Keratinocyte (primary cell): ENCODE measurements around the gene TNPO2. TPM values are rescaled to one million over a fixed set of nuclear protein-coding genes. Genes with fewer than 3 reads are reported as not detected.
"Not testable (repeated sequence)": the region's sequence is repeated elsewhere in the genome, so short reads cannot be mapped to it uniquely, and the experiment has no call there.

Source experiments
- DNase-seq: peaks from one replicate; pipeline ENCODE4 v3.0.0-alpha.2; 2011; ENCODE audit warnings: low read depth, missing footprints, low spot score
- FAIRE-seq: peaks from 2 replicates; lab custom pipeline; 2011; peaks lifted over from hg19 to GRCh38; lab: Jason Lieb, UNC
- H2AFZ ChIP-seq: 2 replicates; pipeline ENCODE4 v1.6.0; 2012; ENCODE audit warnings: low read length, control low read depth, inconsistent platforms; ENCODE audit not compliant: control insufficient read depth
- H3K27ac ChIP-seq: 2 replicates; pipeline ENCODE4 v1.5.1; 2011; ENCODE audit warnings: low read length; ENCODE audit not compliant: control insufficient read depth, insufficient read depth
- H3K27me3 ChIP-seq: 3 replicates; pipeline ENCODE4 v1.6.0; 2011; ENCODE audit warnings: low read length; ENCODE audit not compliant: control insufficient read depth, insufficient read depth; ENCODE audit errors: extremely low read depth
- H3K36me3 ChIP-seq, 2 experiments: 2 replicates in 1 of 2; 3 replicates in 1 of 2; pipeline ENCODE4 v1.5.1; 2011; ENCODE audit warnings: low read length in 2 of 2, mild to moderate bottlenecking in 1 of 2; ENCODE audit not compliant: control insufficient read depth in 2 of 2, insufficient read depth in 2 of 2; ENCODE audit errors: extremely low read depth in 1 of 2
- H3K4me1 ChIP-seq: 3 replicates; pipeline ENCODE4 v1.5.1; 2011; ENCODE audit warnings: low read length; ENCODE audit not compliant: control insufficient read depth, insufficient read depth; ENCODE audit errors: extremely low read depth
- H3K4me2 ChIP-seq: 3 replicates; pipeline ENCODE4 v1.6.0; 2011; ENCODE audit warnings: low read depth, low read length; ENCODE audit not compliant: control insufficient read depth, insufficient read depth; ENCODE audit errors: extremely low read depth
- H3K4me3 ChIP-seq, 3 experiments: fragments of 200-600 bp in 1 of 3; sonication (generic) in 1 of 3; 2 replicates in 2 of 3; 3 replicates in 1 of 3; pipeline ENCODE4 v1.5.1; 2011 to 2016; ENCODE audit warnings: low read length in 3 of 3, mild to moderate bottlenecking in 3 of 3, control low read depth in 2 of 3, inconsistent platforms in 1 of 3, low read depth in 1 of 3, mixed read lengths in 1 of 3, mixed run types in 1 of 3, moderate library complexity in 1 of 3; ENCODE audit not compliant: control insufficient read depth in 2 of 3, insufficient read depth in 2 of 3; ENCODE audit errors: extremely low read depth in 1 of 3
- H3K79me2 ChIP-seq: 2 replicates; pipeline ENCODE4 v1.6.0; 2012; ENCODE audit warnings: low read length; ENCODE audit not compliant: control insufficient read depth, insufficient read depth
- H3K9ac ChIP-seq: 3 replicates; pipeline ENCODE4 v1.6.0; 2011; ENCODE audit warnings: low read length; ENCODE audit not compliant: control insufficient read depth, insufficient read depth; ENCODE audit errors: extremely low read depth
- H3K9me1 ChIP-seq: 3 replicates; pipeline ENCODE4 v1.6.0; 2011; ENCODE audit warnings: low read length; ENCODE audit not compliant: control insufficient read depth, insufficient read depth; ENCODE audit errors: extremely low read depth
- H3K9me3 ChIP-seq: 2 replicates; pipeline ENCODE4 v1.5.1; 2012; ENCODE audit warnings: low read depth, low read length; ENCODE audit not compliant: control insufficient read depth
- H4K20me1 ChIP-seq: 3 replicates; pipeline ENCODE4 v1.6.0; 2011; ENCODE audit warnings: low read length; ENCODE audit not compliant: control insufficient read depth, insufficient read depth; ENCODE audit errors: extremely low read depth
- EZH2 ChIP-seq: IDR thresholded peaks from one replicate; pipeline ENCODE4 v1.6.1; 2012; ENCODE audit warnings: inconsistent platforms, mild to moderate bottlenecking, low read length, moderate library complexity
- dilution Hi-C: fragments of 300-500 bp; cut with MboI; formaldehyde crosslinking; loops from one replicate; pipeline ENCODE4 v1.7.0; 2020; ENCODE audit warnings: low sequenced_read_pairs; ENCODE audit not compliant: extremely low pct_ligation_motif_present
- polyA plus RNA-seq, 5 experiments: library from polyadenylated mRNA; depleted of rRNA in 3 of 5; stranded (reverse) in 3 of 5; stranded (forward) in 1 of 5; unstranded in 1 of 5; fragments of >200 nt; gene quantifications; 1 replicate in 1 of 5; 2 replicates in 3 of 5; 3 replicates in 1 of 5; pipeline versions ENCODE4 v1.2.1 to v1.2.3, GENCODE V29; 2011 to 2012; ENCODE audit warnings: missing spikeins in 2 of 5, low read depth in 1 of 5, low replicate concordance in 1 of 5
- TF ChIP-seq, protein P1 (sequence below), 3 experiments: IDR thresholded peaks in 1 of 3; conservative IDR thresholded peaks in 1 of 3; optimal IDR thresholded peaks in 1 of 3; 2 replicates in 2 of 3; 3 replicates in 1 of 3; pipeline versions ENCODE3 to v1.5.1; 2011; ENCODE audit warnings: low read length in 3 of 3, mild to moderate bottlenecking in 3 of 3, moderate library complexity in 2 of 3, control low read depth in 1 of 3, inconsistent platforms in 1 of 3; ENCODE audit not compliant: insufficient read depth in 2 of 3; ENCODE audit errors: extremely low read depth in 1 of 3

TNPO2 gene
- polyA plus RNA-seq, 1 donor (not counting 4 experiments of a cell fraction or from before 2014, with no cell fraction given), result 75.3 TPM

DNA sequence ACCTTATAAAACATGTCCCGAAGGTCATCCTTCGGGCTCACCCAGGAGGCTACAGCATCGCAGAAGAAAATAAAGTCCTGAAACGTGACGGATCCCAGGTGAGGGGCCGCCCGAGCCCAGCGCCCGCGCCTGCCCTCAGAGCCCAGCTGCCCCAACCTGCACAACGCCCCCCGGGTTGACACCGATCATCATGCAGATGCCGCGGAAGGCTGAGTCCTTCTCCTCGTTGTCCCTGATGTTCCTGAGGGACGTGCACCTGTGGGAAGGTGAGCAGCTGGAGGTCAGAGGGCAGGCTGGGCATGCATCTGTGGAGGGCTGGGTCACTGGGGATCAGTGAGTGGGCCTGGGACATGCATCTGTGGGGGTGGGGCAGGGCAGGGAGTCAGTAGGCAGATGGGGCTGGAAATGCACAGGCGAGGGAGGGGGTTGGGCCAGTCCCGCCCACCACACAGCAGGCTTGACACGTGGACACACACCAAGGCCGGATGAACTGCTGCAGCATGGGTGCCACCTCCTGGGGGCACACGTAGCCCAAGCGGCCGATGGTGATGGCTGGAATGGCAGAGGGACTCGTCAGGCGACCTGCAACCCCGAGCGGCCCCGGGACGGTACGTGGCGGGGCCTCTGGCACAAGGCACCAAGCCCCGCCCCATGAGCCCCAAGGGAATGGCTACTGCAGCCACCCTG, 22.0 kb downstream of the TNPO2 start:
- Histone ChIP-seq H3K9me3 (no peaks in the 10 kb centered on the region), H3K4me1 (no peaks in the 10 kb centered on the region), H3K27me3 (no peaks in the 10 kb centered on the region), H4K20me1 (no peaks in the 10 kb centered on the region), H3K79me2 (peaks cover 6% of the 10 kb centered on the region), H3K36me3 (peaks cover 50 to 52% of the 10 kb centered on the region in 2 experiments), H3K4me2 (no peak overlapping the region), H2AFZ (no peak overlapping the region), H3K9me1 (no peaks in the 10 kb centered on the region), H3K4me3 (no peak overlapping the region), H3K27ac (no peak overlapping the region), H3K9ac (no peak overlapping the region)
- dilution Hi-C loops, result no loop called here
- FAIRE-seq (no peak), DNase-seq (no peak)
- no peak for TF ChIP-seq EZH2
- TF ChIP-seq, protein P1, sequence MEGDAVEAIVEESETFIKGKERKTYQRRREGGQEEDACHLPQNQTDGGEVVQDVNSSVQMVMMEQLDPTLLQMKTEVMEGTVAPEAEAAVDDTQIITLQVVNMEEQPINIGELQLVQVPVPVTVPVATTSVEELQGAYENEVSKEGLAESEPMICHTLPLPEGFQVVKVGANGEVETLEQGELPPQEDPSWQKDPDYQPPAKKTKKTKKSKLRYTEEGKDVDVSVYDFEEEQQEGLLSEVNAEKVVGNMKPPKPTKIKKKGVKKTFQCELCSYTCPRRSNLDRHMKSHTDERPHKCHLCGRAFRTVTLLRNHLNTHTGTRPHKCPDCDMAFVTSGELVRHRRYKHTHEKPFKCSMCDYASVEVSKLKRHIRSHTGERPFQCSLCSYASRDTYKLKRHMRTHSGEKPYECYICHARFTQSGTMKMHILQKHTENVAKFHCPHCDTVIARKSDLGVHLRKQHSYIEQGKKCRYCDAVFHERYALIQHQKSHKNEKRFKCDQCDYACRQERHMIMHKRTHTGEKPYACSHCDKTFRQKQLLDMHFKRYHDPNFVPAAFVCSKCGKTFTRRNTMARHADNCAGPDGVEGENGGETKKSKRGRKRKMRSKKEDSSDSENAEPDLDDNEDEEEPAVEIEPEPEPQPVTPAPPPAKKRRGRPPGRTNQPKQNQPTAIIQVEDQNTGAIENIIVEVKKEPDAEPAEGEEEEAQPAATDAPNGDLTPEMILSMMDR (optimal IDR thresholded peaks at IDR 0.05 in 1 of 3, IDR thresholded peaks at IDR 0.05 in 1 of 3, conservative IDR thresholded peaks at IDR 0.05 in 1 of 3; ENCODE audit: extremely low read depth in 1 of 3, insufficient read depth in 2 of 3, low read length in 3 of 3), result no peak

- H3K36me3 ChIP-seq, result peaks cover 19 to 32% of the 10 kb centered on the region in 2 experiments
- H3K4me1 ChIP-seq, result peaks cover 6% of the 10 kb centered on the region
- no peak overlapping the region for H3K27ac ChIP-seq
- no peaks in the 10 kb centered on the region for H4K20me1 ChIP-seq
- no peak overlapping the region for H3K4me2 ChIP-seq
- H3K4me3 ChIP-seq, result no peak overlapping the region
- TF ChIP-seq EZH2, result no peak
- TF ChIP-seq, protein P1 (optimal IDR thresholded peaks at IDR 0.05 in 1 of 3, IDR thresholded peaks at IDR 0.05 in 1 of 3, conservative IDR thresholded peaks at IDR 0.05 in 1 of 3; ENCODE audit: extremely low read depth in 1 of 3, insufficient read depth in 2 of 3, low read length in 3 of 3), result no peak
- dilution Hi-C loops, result no loop called here
- H3K9ac ChIP-seq, result no peak overlapping the region
- no peak for DNase-seq
- peaks cover 4% of the 10 kb centered on the region for H3K79me2 ChIP-seq
- H3K27me3 ChIP-seq, result no peaks in the 10 kb centered on the region
- peaks cover 4% of the 10 kb centered on the region for H3K9me1 ChIP-seq
- H3K9me3 ChIP-seq, result no peaks in the 10 kb centered on the region
- no peak overlapping the region for H2AFZ ChIP-seq
- no peak for FAIRE-seq
Measured at GRCh38 chr19:12698138-12698537, 25.6 kb downstream of the TNPO2 start.

DNA sequence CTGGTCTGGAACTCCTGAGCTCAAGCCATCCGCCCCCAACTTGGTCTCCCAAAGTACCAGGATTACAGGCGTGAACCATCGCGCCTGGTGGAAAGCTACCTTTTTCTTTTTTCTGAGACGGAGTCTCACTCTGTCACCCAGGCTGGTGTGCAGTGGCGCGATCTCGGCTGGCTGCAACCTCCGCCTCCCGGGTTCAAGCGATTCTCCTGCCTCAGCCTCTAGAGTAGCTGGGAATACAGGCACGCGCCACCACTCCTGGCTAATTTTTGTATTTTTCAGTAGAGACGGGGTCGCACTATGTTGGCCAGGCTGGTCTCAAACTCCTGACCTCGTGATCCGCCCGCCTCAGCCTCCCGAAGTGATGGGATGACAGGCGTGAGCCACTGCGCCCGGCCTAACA, 26.3 kb downstream of the TNPO2 start:
- H3K9ac ChIP-seq, H4K20me1 ChIP-seq, H3K4me1 ChIP-seq, H3K9me1 ChIP-seq, dilution Hi-C loops, H3K27ac ChIP-seq, H3K4me3 ChIP-seq, H3K79me2 ChIP-seq, H2AFZ ChIP-seq, FAIRE-seq, H3K9me3 ChIP-seq, H3K27me3 ChIP-seq, H3K4me2 ChIP-seq, DNase-seq: not testable (repeated sequence)
- peaks cover 17 to 27% of the 10 kb centered on the region in 2 experiments for H3K36me3 ChIP-seq
